GM12873 (cell line): ENCODE data around the gene SMG6.

ENCODE experiments used
- TF ChIP-seq, protein P1 (sequence below): IDR thresholded peaks from 2 replicates; pipeline ENCODE4 v1.5.1; 2012; ENCODE audit warnings: low read depth, mild to moderate bottlenecking, moderate library complexity, low read length, control low read depth; ENCODE audit not compliant: insufficient read depth; ENCODE audit errors: missing control alignments

Gene SMG6

DNA sequence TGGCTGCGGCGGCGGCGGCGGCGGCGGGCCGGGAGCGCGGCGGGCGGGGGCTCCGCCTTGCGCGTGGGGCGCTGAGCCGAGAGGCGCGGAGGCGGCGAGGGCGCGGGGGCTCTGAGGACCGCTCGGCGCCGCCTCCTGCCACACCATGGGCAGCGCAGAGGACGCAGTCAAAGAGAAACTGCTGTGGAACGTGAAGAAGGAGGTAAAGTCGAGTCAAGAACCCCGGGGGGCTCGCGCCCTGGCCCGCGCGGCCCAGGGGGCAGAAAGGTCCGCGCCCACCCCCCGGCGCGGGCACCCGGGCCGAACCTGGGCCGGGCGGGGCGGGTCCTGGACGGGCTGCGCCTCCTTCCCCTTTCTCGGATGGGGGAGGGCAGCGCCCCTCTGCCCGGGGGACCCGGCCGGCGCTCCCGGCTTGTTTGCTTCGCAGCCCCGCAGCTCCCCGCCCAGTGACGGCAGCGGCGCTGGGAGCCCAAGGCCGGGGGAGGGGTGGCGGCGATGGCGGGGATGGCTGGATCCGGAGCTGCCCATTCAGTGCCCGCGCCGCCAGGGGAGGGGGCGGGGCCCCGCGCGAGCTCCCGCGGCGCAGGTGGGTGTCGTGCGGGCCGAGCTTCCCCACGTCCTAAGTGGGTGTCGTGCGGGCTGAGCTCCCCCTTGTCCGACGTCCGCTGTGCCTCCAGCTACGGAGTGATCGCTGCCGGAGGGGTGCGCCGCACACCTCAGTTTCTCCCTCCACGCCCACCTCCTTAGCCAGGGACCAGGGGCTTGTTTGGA is 34.1 kb upstream of the SMG6 start:
- TF ChIP-seq, protein P1, sequence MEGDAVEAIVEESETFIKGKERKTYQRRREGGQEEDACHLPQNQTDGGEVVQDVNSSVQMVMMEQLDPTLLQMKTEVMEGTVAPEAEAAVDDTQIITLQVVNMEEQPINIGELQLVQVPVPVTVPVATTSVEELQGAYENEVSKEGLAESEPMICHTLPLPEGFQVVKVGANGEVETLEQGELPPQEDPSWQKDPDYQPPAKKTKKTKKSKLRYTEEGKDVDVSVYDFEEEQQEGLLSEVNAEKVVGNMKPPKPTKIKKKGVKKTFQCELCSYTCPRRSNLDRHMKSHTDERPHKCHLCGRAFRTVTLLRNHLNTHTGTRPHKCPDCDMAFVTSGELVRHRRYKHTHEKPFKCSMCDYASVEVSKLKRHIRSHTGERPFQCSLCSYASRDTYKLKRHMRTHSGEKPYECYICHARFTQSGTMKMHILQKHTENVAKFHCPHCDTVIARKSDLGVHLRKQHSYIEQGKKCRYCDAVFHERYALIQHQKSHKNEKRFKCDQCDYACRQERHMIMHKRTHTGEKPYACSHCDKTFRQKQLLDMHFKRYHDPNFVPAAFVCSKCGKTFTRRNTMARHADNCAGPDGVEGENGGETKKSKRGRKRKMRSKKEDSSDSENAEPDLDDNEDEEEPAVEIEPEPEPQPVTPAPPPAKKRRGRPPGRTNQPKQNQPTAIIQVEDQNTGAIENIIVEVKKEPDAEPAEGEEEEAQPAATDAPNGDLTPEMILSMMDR: no peak

DNA sequence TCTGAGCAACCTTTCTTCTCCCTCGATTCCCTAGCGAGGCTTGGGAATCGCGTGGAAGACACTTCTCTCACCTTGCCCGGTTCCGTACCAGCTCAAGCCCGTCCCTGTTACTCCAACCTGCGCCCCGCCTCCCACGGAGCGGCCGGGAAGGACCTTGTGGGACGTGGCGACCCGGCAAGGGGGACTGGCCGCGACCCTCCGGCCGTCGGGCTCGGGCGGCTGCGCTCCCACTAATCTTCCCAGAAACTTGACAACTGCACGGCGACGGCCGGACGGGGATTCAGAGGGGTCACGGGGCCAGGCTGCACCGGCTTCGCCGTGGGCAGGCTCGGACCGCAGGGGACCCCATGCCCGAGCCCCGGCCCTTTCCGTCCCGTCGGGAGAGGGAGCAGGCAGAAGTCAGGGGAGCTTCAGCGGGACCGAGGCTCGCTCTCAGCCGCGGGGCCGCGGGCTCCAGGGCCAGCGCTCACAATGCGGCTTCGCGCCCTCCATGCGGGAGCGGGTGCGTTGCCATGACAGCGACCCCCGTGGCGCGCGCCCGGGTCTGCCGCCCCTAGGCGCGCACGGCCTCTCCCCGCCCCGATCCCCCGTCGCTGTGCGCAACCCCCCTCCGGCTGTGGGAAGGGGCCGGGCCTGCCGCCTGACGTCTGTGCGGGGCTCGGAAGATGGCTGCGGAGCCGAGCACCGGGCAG is 33.4 kb upstream of the SMG6 start, which contains the start of gene SGSM2:
TSS of gene SGSM2 (plus strand) at position 650 of the 692 bp plus-strand sequence. CDS start 188 bp downstream, outside the sequence.
- TF ChIP-seq, protein P1: no peak

GRCh38 chr17:2336215-2336851 is 32.7 kb upstream of the SMG6 start, which contains the start of gene TSR1:
TSS of gene TSR1 (minus strand) at chr17:2336457. CDS start at chr17:2336427, 30 bp downstream.
- TF ChIP-seq, protein P1: peak; percentile 29

- TF ChIP-seq, protein P1: no peak
Measured at GRCh38 chr17:2335726-2336214, 32.2 kb upstream of the SMG6 start.

GRCh38 chr17:2331303-2331702 is 27.7 kb upstream of the SMG6 start:
- TF ChIP-seq, protein P1: no peak

GRCh38 chr17:2323629-2324314 is 20.2 kb upstream of the SMG6 start:
- TF ChIP-seq, protein P1: no peak

DNA sequence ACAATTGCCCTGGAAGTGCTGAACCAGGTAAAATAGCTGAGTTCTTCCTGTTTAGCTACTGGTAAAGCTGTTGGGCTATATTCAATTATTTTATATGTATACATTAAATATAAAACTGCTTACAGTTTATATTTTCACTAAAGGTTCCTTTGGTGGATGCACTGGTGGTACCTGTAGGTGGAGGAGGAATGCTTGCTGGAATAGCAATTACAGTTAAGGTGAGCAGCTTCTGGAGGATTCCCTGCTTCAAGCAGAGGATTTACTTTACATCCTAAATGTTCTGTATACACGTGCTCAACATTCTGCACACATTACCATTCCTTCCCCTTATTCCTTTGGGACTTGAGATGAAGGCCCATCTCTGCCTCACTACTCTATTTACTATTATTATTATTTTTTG is 17.8 kb upstream of the SMG6 start:
- TF ChIP-seq, protein P1: no peak
